ENCODE results near the gene ADNP.

GRCh38 chr20:50926530-50926929 lies 4.7 kb downstream of the ADNP start:
- TF ChIP-seq EZH2 (IDR thresholded peaks at IDR 0.05; ENCODE audit: borderline replicate concordance): no peak
- no peak for TF ChIP-seq CTCF (IDR thresholded peaks at IDR 0.05; ENCODE audit: poor library complexity)
- TF ChIP-seq EZH2phosphoT487 (IDR thresholded peaks at IDR 0.05; ENCODE audit: low read depth, severe bottlenecking, unreplicated experiment): no peak
